ES-I3 (cell line): ENCODE results near the gene MFAP5.
"Not testable (repeated sequence)": the region's sequence is repeated elsewhere in the genome, so short reads cannot be mapped to it uniquely, and the experiment has no call there.

Experiments
- H3K36me3 ChIP-seq: 2 replicates; pipeline ENCODE4 v1.6.1; 2013; ENCODE audit warnings: mild to moderate bottlenecking, low read length, control low read depth, moderate library complexity; ENCODE audit not compliant: insufficient read depth
- H3K4me1 ChIP-seq: 2 replicates; pipeline ENCODE4 v1.6.1; 2013; ENCODE audit warnings: mild to moderate bottlenecking, control low read depth, low read length; ENCODE audit not compliant: insufficient read depth
- H3K9ac ChIP-seq: 2 replicates; pipeline ENCODE4 v1.6.1; 2013; ENCODE audit warnings: low read depth, mild to moderate bottlenecking, low read length, moderate library complexity
- H3K9me3 ChIP-seq: 2 replicates; pipeline ENCODE4 v1.6.1; 2013; ENCODE audit warnings: mild to moderate bottlenecking, low read length, moderate library complexity; ENCODE audit not compliant: control insufficient read depth, insufficient read depth

The MFAP5 gene

DNA sequence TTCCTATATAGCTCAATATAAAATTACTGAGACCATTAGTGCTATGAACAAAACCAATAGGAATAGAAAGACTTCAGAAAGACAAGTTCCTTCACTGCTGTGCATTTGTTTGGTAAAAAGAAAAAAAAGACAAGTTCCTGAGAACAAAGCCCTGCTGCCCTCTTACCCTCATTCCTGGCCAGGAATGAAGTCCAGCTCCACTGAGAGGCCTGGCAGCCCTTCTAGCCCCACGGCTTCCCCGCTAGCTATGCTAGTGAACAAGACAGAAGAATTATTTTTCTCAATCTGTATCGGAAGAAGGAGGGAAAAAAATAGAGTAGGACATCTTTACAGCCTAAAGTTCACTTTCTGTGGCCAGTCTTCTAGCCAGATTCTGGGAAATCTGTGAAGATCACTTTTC is 1.6 kb downstream of the MFAP5 start:
- no peaks in the 10 kb centered on the region for H3K36me3 ChIP-seq
- no peaks in the 10 kb centered on the region for H3K9me3 ChIP-seq
- peaks cover 21% of the 10 kb centered on the region; the same call in 1 of the 2 replicates for H3K4me1 ChIP-seq
- no peak overlapping the region for H3K9ac ChIP-seq

GRCh38 chr12:8658346-8658745 is 4.3 kb downstream of the MFAP5 start:
- H3K36me3 ChIP-seq, result no peaks in the 10 kb centered on the region
- H3K9me3 ChIP-seq, result no peaks in the 10 kb centered on the region
- peaks cover 26% of the 10 kb centered on the region for H3K4me1 ChIP-seq
- peak overlapping the region; percentile 3; the same call in 1 of the 2 replicates for H3K9ac ChIP-seq

GRCh38 chr12:8655421-8655820 is 7.2 kb downstream of the MFAP5 start:
- Histone ChIP-seq H3K9me3 (no peaks in the 10 kb centered on the region), H3K9ac (no peak overlapping the region), H3K36me3 (no peaks in the 10 kb centered on the region), H3K4me1 (peaks cover 18% of the 10 kb centered on the region)

- H3K9ac ChIP-seq, result no peak overlapping the region
These were observed 13.9 kb downstream of the MFAP5 start for GRCh38 chr12:8648576-8649205.

GRCh38 chr12:8647968-8648367 is 14.7 kb downstream of the MFAP5 start:
- Histone ChIP-seq H3K9ac (no peak overlapping the region), H3K36me3 (no peaks in the 10 kb centered on the region), H3K4me1 (peaks cover 6% of the 10 kb centered on the region), H3K9me3 (no peaks in the 10 kb centered on the region)

More at GRCh38 chr12:8648576-8649205, 13.9 kb downstream of the MFAP5 start:
- H3K4me1 ChIP-seq, result peaks cover 6% of the 10 kb centered on the region
- H3K36me3 ChIP-seq, result no peaks in the 10 kb centered on the region
- no peaks in the 10 kb centered on the region for H3K9me3 ChIP-seq

- Histone ChIP-seq H3K9ac (no peak overlapping the region), H3K9me3 (no peaks in the 10 kb centered on the region; the same call in 1 of the 2 replicates), H3K4me1 (peaks cover 13% of the 10 kb centered on the region), H3K36me3 (no peaks in the 10 kb centered on the region)
These were observed 18.0 kb downstream of the MFAP5 start for GRCh38 chr12:8644345-8645248.

GRCh38 chr12:8642775-8643174 is 19.9 kb downstream of the MFAP5 start:
- Histone ChIP-seq H3K36me3 (no peaks in the 10 kb centered on the region), H3K4me1 (peaks cover 24% of the 10 kb centered on the region), H3K9ac (no peak overlapping the region), H3K9me3 (no peaks in the 10 kb centered on the region; the same call in 1 of the 2 replicates)

- Histone ChIP-seq H3K36me3 (no peaks in the 10 kb centered on the region), H3K9ac (no peak overlapping the region), H3K4me1 (peaks cover 43% of the 10 kb centered on the region), H3K9me3 (no peaks in the 10 kb centered on the region; the same call in 1 of the 2 replicates)
These were observed 22.7 kb downstream of the MFAP5 start for GRCh38 chr12:8639936-8640335.

- H3K36me3 ChIP-seq, result no peaks in the 10 kb centered on the region
- no peaks in the 10 kb centered on the region; the same call in 1 of the 2 replicates for H3K9me3 ChIP-seq
- H3K4me1 ChIP-seq, result peaks cover 38% of the 10 kb centered on the region
- no peak overlapping the region for H3K9ac ChIP-seq
These were observed 23.7 kb downstream of the MFAP5 start for GRCh38 chr12:8638951-8639350.

DNA sequence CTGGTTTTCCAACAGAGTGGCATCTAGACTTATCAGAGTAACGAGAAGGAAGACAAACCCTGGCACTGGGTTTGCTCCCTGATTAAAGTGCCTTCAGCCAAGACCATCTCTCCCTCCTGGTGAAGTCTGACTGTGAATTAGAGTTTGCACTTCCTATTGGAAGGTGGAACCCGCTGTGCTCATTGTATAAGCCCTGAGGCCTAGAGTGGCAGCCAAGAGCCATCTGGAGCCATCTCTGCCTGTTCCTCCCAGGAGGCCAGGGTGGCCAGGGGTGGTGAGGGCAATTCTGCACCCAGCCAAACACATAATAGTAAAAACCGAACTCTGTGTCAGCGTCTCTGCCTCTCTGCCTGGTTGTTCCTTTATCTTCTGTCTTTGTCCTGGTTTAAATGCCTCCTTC is 25.0 kb downstream of the MFAP5 start:
- H3K36me3 ChIP-seq, result no peaks in the 10 kb centered on the region
- H3K9me3 ChIP-seq, result no peaks in the 10 kb centered on the region; the same call in 1 of the 2 replicates
- peaks cover 38% of the 10 kb centered on the region for H3K4me1 ChIP-seq
- no peak overlapping the region for H3K9ac ChIP-seq

- H3K9me3 ChIP-seq, result no peaks in the 10 kb centered on the region; the same call in 1 of the 2 replicates
- H3K4me1 ChIP-seq, result peaks cover 38% of the 10 kb centered on the region
- H3K9ac ChIP-seq, result no peak overlapping the region
- H3K36me3 ChIP-seq, result no peaks in the 10 kb centered on the region
These were observed 25.4 kb downstream of the MFAP5 start for GRCh38 chr12:8637244-8637643.

- no peaks in the 10 kb centered on the region for H3K36me3 ChIP-seq
- H3K4me1 ChIP-seq, result peaks cover 38% of the 10 kb centered on the region
- H3K9ac ChIP-seq, result no peak overlapping the region
- H3K9me3 ChIP-seq, result no peaks in the 10 kb centered on the region
These were observed 26.0 kb downstream of the MFAP5 start for GRCh38 chr12:8636581-8636980.

GRCh38 chr12:8636007-8636346 is 26.6 kb downstream of the MFAP5 start:
- not testable (repeated sequence) for H3K36me3 ChIP-seq, H3K9me3 ChIP-seq, H3K9ac ChIP-seq
- peaks cover 38% of the 10 kb centered on the region for H3K4me1 ChIP-seq

DNA sequence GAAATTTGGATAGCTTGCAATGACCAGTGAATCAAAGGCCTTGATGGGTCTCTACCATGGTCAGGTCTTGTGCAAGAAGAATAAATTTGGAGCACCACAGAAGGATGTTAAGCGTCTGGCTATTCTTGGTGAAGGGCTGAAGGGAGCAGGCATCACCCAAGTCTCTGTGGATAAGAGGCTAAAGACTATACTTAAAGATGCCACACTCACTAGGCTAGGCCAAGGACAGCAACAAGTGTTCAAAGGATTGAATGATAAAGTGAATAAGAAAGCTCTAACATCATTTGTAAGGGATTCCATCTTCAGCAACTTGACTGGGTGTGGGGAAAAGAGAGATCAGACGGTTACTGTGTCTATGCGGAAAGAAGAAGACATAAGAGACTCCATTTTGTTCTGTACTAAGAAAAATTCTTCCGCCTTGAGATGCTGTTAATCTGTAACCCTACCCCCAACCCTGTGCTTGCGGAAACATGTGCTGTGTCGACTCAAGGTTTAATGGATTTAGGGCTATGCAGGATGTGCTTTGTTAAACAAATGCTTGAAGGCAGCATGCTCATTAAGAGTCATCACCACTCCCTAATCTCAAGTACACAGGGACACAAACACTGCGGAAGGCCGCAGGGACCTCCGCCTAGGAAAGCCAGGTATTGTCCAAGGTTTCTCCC is 27.2 kb downstream of the MFAP5 start:
- H3K9ac ChIP-seq, H3K9me3 ChIP-seq, H3K36me3 ChIP-seq: not testable (repeated sequence)
- peaks cover 38% of the 10 kb centered on the region for H3K4me1 ChIP-seq
